H1 (cell line): Measurements from ENCODE around the gene PRR12. TPM values are rescaled to one million over a fixed set of nuclear protein-coding genes. Genes with fewer than 3 reads are reported as not detected.

ENCODE experiments used
- ASH2L ChIP-seq: fragments of 200-600, 300-600 bp; sonication (generic); IDR thresholded peaks from one replicate; pipeline ENCODE4 v1.7.1; 2017; ENCODE audit warnings: low read length
- polyA plus RNA-seq, 7 experiments: library from polyadenylated mRNA; depleted of rRNA in 3 of 7; stranded (reverse) in 5 of 7; unstranded in 2 of 7; fragments of >200 nt in 5 of 7; fragments of 200-250 nt in 2 of 7; gene quantifications; 1 replicate in 5 of 7; 2 replicates in 1 of 7; 4 replicates in 1 of 7; pipeline versions ENCODE4 v1.2.1 to v1.2.3, GENCODE V29; 2011 to 2013; ENCODE audit warnings: missing spikeins in 2 of 7, mixed read lengths in 2 of 7
- total RNA-seq: library from RNA; stranded (reverse); fragmentation: NEBNext Ultra II Directional; extraction: Animal tissue kit (Norgen Biotek cat#: 25700); gene quantifications from 2 replicates; pipeline ENCODE4 v1.2.1, GENCODE V29; 2021
- TF ChIP-seq, protein P1 (sequence below), 3 experiments: IDR thresholded peaks; 1 replicate in 2 of 3; 2 replicates in 1 of 3; pipeline versions ENCODE4 v1.5.1 to v1.6.1; 2011; ENCODE audit warnings: low read length in 3 of 3, mild to moderate bottlenecking in 3 of 3, inconsistent platforms in 2 of 3, low read depth in 1 of 3, moderate library complexity in 1 of 3; ENCODE audit not compliant: insufficient read depth in 1 of 3; ENCODE audit errors: control extremely low read depth in 1 of 3

PRR12 gene
- total and polyA plus RNA-seq, 2 of the 8 experiments (the other 6 are each of a cell fraction or from before 2014, with no cell fraction given) = 2.5 to 59.4 TPM

DNA sequence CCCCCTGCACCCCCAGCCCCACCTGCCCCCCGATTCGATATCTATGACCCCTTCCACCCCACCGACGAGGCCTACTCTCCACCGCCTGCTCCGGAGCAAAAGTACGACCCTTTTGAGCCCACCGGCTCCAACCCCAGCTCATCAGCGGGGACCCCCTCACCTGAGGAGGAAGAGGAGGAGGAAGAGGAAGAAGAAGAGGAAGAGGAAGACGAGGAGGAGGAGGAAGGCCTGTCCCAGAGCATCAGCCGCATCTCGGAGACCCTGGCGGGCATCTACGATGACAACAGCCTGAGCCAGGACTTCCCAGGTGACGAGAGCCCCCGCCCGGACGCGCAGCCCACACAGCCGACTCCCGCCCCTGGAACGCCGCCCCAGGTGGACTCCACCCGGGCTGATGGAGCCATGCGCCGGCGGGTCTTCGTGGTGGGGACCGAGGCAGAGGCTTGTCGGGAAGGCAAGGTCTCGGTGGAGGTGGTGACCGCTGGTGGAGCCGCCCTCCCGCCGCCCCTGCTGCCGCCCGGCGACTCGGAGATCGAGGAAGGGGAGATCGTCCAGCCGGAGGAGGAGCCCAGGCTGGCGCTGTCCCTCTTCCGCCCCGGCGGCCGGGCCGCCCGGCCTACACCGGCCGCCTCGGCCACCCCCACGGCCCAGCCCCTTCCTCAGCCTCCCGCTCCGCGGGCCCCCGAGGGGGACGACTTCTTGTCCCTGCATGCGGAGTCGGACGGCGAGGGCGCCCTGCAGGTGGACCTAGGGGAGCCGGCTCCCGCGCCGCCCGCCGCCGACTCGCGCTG is 60.2 kb downstream of the PRR12 start (continued):
- TF ChIP-seq, protein P1, sequence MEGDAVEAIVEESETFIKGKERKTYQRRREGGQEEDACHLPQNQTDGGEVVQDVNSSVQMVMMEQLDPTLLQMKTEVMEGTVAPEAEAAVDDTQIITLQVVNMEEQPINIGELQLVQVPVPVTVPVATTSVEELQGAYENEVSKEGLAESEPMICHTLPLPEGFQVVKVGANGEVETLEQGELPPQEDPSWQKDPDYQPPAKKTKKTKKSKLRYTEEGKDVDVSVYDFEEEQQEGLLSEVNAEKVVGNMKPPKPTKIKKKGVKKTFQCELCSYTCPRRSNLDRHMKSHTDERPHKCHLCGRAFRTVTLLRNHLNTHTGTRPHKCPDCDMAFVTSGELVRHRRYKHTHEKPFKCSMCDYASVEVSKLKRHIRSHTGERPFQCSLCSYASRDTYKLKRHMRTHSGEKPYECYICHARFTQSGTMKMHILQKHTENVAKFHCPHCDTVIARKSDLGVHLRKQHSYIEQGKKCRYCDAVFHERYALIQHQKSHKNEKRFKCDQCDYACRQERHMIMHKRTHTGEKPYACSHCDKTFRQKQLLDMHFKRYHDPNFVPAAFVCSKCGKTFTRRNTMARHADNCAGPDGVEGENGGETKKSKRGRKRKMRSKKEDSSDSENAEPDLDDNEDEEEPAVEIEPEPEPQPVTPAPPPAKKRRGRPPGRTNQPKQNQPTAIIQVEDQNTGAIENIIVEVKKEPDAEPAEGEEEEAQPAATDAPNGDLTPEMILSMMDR (IDR thresholded peaks at IDR 0.05; ENCODE audit: control extremely low read depth in 1 of 3, insufficient read depth in 1 of 3, low read depth in 1 of 3, low read length in 3 of 3) = no peak
- no peak for TF ChIP-seq ASH2L
